ENCODE data around the gene TMEM52B. TPM values are rescaled to one million over a fixed set of nuclear protein-coding genes. Genes with fewer than 3 reads are reported as not detected.

Gene TMEM52B
- total and polyA plus RNA-seq, 2 of the 13 experiments (the other 11 are each of a cell fraction or from before 2014, with no cell fraction given): not detected

- Histone ChIP-seq H3K79me2 (ENCODE audit: insufficient read depth, low read length) (no peaks in the 10 kb centered on the region), H3K4me2 (ENCODE audit: low read depth, low read length) (no peak overlapping the region), H4K20me1 (ENCODE audit: insufficient read depth, low read length) (no peaks in the 10 kb centered on the region), H3K9ac (ENCODE audit: insufficient read depth, low read depth, low read length) (no peak overlapping the region), H2AFZ (ENCODE audit: low read length) (no peak overlapping the region), H3K27me3 (ENCODE audit: control insufficient read depth in 1 of 2, insufficient read depth in 2 of 2, low read length in 2 of 2) (peaks cover 0 to 3% of the 10 kb centered on the region in 2 experiments; a peak in 1 of 5 replicates), H3K9me3 (ENCODE audit: low read length) (no peaks in the 10 kb centered on the region), H3K36me3 (replicated peaks in 1 of 2; ENCODE audit: control insufficient read depth in 1 of 2, insufficient read depth in 2 of 2, low read length in 2 of 2) (no peaks in the 10 kb centered on the region), H3K4me1 (ENCODE audit: insufficient read depth, low read length) (peaks cover 16% of the 10 kb centered on the region; the same call in 1 of the 2 replicates), H3K27ac (ENCODE audit: extremely low read length, insufficient read depth, low read length) (no peak overlapping the region), H3K4me3 (replicated peaks in 1 of 3; ENCODE audit: insufficient read depth in 1 of 3, low read depth in 2 of 3, low read length in 3 of 3) (no peak overlapping the region)
- POLR2A ChIA-PET: no interaction called here
- no TSS peak for BruUV-seq (replicated peaks)
- DNase-seq (ENCODE audit: low spot score) (no peak), ATAC-seq (no peak), FAIRE-seq (no peak)
- in situ Hi-C loops (cut with HindIII; ENCODE audit: extremely low pct_ligation_motif_present, low pct_unique_long_range_greater_than_20kb): no loop called here
- CTCF ChIA-PET (ENCODE audit: low intra/inter-chr PET ratio, low total read pairs): no interaction called here
- intact Hi-C loops (cut with micrococcal nuclease; ENCODE audit: unreplicated experiment): no loop called here
- 78% methylated on average over 15 of the region's 15 CpGs for whole genome bisulfite sequencing (ENCODE audit: low lambda C conversion rate)
- TF ChIP-seq, protein P1, sequence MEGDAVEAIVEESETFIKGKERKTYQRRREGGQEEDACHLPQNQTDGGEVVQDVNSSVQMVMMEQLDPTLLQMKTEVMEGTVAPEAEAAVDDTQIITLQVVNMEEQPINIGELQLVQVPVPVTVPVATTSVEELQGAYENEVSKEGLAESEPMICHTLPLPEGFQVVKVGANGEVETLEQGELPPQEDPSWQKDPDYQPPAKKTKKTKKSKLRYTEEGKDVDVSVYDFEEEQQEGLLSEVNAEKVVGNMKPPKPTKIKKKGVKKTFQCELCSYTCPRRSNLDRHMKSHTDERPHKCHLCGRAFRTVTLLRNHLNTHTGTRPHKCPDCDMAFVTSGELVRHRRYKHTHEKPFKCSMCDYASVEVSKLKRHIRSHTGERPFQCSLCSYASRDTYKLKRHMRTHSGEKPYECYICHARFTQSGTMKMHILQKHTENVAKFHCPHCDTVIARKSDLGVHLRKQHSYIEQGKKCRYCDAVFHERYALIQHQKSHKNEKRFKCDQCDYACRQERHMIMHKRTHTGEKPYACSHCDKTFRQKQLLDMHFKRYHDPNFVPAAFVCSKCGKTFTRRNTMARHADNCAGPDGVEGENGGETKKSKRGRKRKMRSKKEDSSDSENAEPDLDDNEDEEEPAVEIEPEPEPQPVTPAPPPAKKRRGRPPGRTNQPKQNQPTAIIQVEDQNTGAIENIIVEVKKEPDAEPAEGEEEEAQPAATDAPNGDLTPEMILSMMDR (CRISPR knock-in tag; IDR thresholded peaks at IDR 0.05): no peak
- TF ChIP-seq HMG20A (CRISPR knock-in tag; IDR thresholded peaks at IDR 0.05; ENCODE audit: borderline replicate concordance) (no peak), PHB2 (IDR thresholded peaks at IDR 0.05; ENCODE audit: partially characterized antibody) (no peak), PHF20 (CRISPR knock-in tag; IDR thresholded peaks at IDR 0.05) (no peak), SMARCC2 (IDR thresholded peaks at IDR 0.05) (no peak), SALL1 (CRISPR knock-in tag; IDR thresholded peaks at IDR 0.05) (no peak), ZSCAN21 (CRISPR knock-in tag; IDR thresholded peaks at IDR 0.05; ENCODE audit: borderline replicate concordance) (no peak), ZNF318 (CRISPR knock-in tag; IDR thresholded peaks at IDR 0.05) (no peak), ZNF343 (CRISPR knock-in tag; IDR thresholded peaks at IDR 0.05) (no peak), KDM1A (CRISPR knock-in tag; IDR thresholded peaks at IDR 0.05) (no peak), SRY (CRISPR knock-in tag; IDR thresholded peaks at IDR 0.05) (no peak), ZGPAT (CRISPR knock-in tag; IDR thresholded peaks at IDR 0.05) (no peak), GLI4 (CRISPR knock-in tag; IDR thresholded peaks at IDR 0.05; ENCODE audit: borderline replicate concordance) (no peak), DMAP1 (CRISPR knock-in tag; IDR thresholded peaks at IDR 0.05) (no peak), HIVEP1 (CRISPR knock-in tag; IDR thresholded peaks at IDR 0.05) (no peak), SMAD9 (CRISPR knock-in tag; IDR thresholded peaks at IDR 0.05) (no peak)
Measured at GRCh38 chr12:10210225-10210624, 31.4 kb downstream of the TMEM52B start.

All from HepG2 (cell line).